ENCODE results near the gene SLC35G2. TPM values are rescaled to one million over a fixed set of nuclear protein-coding genes. Genes with fewer than 3 reads are reported as not detected.

The SLC35G2 gene
- total and polyA plus RNA-seq, 2 of the 4 experiments (the other 2 are of a cell fraction) = 6.6 to 7.0 TPM

DNA sequence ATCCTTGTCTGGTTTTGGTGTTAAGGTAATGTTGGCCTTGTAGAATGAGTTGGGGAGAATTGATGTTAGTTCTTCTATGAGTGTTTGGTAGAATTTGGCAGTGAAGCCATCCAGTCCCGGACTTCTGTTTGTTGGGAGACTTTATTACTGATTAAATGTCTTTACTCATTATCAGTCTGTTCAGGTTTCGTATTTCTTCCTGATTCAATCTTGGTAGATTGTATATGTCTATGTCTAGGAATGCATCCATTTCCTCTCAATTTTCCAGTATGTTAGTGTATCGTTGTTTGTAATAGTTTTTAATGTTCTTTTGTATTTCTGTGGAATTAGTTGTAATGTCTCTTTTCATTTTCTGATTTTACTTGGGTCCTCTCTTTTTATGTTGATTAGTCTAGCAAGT lies 82.5 kb downstream of the SLC35G2 start:
- Histone ChIP-seq H4K20me1 (ENCODE audit: insufficient read depth, low read length) (peaks cover 25% of the 10 kb centered on the region), H3K27ac (ENCODE audit: insufficient read depth, low read length) (no peak overlapping the region), H3K4me2 (ENCODE audit: low read depth, low read length) (no peak overlapping the region), H3K4me3 (ENCODE audit: insufficient read depth, low read depth, low read length) (no peak overlapping the region), H3K9me1 (ENCODE audit: insufficient read depth, low read length) (peaks cover 5% of the 10 kb centered on the region), H3K56ac (ENCODE audit: extremely low read depth, insufficient read depth, low read length) (no peak overlapping the region), H2BK15ac (ENCODE audit: low read depth, low read length) (no peak overlapping the region), H2BK5ac (ENCODE audit: low read depth, low read length, poor library complexity, severe bottlenecking) (no peak overlapping the region), H3K18ac (ENCODE audit: low read depth, low read length) (no peak overlapping the region), H3K4ac (ENCODE audit: low read depth, low read length) (no peak overlapping the region), H4K8ac (ENCODE audit: low read depth in 2 of 2, low read length in 2 of 2) (no peak overlapping the region), H2AFZ (replicated peaks; ENCODE audit: low read length, poor library complexity) (no peak overlapping the region), H3K23ac (ENCODE audit: low read depth, low read length) (no peak overlapping the region), H2BK120ac (ENCODE audit: low read depth, low read length) (no peak overlapping the region), H3K14ac (replicated peaks; ENCODE audit: low read depth, low read length) (no peak overlapping the region), H4K5ac (ENCODE audit: low read depth, low read length) (no peak overlapping the region), H3K36me3 (ENCODE audit: control insufficient read depth, insufficient read depth, low read length) (peaks cover 2% of the 10 kb centered on the region), H2AK5ac (ENCODE audit: low read depth, low read length) (no peak overlapping the region), H4K91ac (ENCODE audit: insufficient read depth, low read depth, low read length) (no peak overlapping the region), H3K4me1 (ENCODE audit: control insufficient read depth, insufficient read depth, low read length) (peaks cover 6% of the 10 kb centered on the region), H2BK20ac (ENCODE audit: low read depth, low read length) (no peak overlapping the region), H3K9ac (ENCODE audit: low read depth, low read length) (no peak overlapping the region), H2AK9ac (replicated peaks; ENCODE audit: low read depth, low read length, poor library complexity) (no peak overlapping the region), H3K27me3 (ENCODE audit: control insufficient read depth, insufficient read depth, low read length) (no peaks in the 10 kb centered on the region), H3K79me1 (ENCODE audit: low read depth in 1 of 2, low read length in 2 of 2) (peaks cover 18 to 53% of the 10 kb centered on the region in 2 experiments), H3K9me3 (ENCODE audit: control insufficient read depth, insufficient read depth, low read length) (peaks cover 12% of the 10 kb centered on the region)
- no CpG with 5 or more reads among the region's 3 CpGs for WGBS, 2 experiments (ENCODE audit: extremely low coverage in 2 of 2, insufficient read length in 1 of 2)
- TF ChIP-seq RCOR1 (IDR thresholded peaks at IDR 0.05; ENCODE audit: insufficient replicate concordance, low read length) = no peak
- TF ChIP-seq USF2 (IDR thresholded peaks at IDR 0.05; ENCODE audit: low read depth, low read length) = no peak
- no peak for TF ChIP-seq SMC3 (IDR thresholded peaks at IDR 0.05; ENCODE audit: low read depth, low read length)
- no peak for TF ChIP-seq CTCF (conservative IDR thresholded peaks at IDR 0.05; ENCODE audit: low read depth, low read length)
- no peak for TF ChIP-seq NFE2L2 (IDR thresholded peaks at IDR 0.05; ENCODE audit: low read depth, low read length)
- no peak for TF ChIP-seq POLR2A (IDR thresholded peaks at IDR 0.05; ENCODE audit: low read depth, low read length)
- no peak for TF ChIP-seq RAD21 (IDR thresholded peaks at IDR 0.05; ENCODE audit: low read length)
- TF ChIP-seq RFX5 (IDR thresholded peaks at IDR 0.05; ENCODE audit: low read depth, low read length) = no peak
- no peak for TF ChIP-seq MXI1 (IDR thresholded peaks at IDR 0.05; ENCODE audit: borderline replicate concordance, low read depth, low read length)
- no peak for TF ChIP-seq MAZ (IDR thresholded peaks at IDR 0.05; ENCODE audit: borderline replicate concordance, low read depth, low read length)
- dilution Hi-C loops (cut with HindIII; ENCODE audit: low sequenced_read_pairs, unreplicated experiment) (no loop called here), in situ Hi-C loops (cut with MboI; ENCODE audit: low sequenced_read_pairs) (no loop called here), intact Hi-C loops (cut with micrococcal nuclease) (no loop called here)
- ATAC-seq (ENCODE audit: low read depth) = no peak
- ChIA-PET CTCF (no interaction called here), POLR2A (ENCODE audit: unreplicated experiment) (no interaction called here)
- BruUV-seq (replicated peaks) = no TSS peak
- DNase-seq = peak; percentile 16

Data from IMR-90 (cell line).